GM21381 (cell line): ENCODE results near the gene SMOC2.
"Not testable (repeated sequence)": the region's sequence is repeated elsewhere in the genome, so short reads cannot be mapped to it uniquely, and the experiment has no call there.

Experiments
- ATAC-seq: cut with Tn5 transposase; IDR thresholded peaks from one replicate; pipeline ENCODE4 v1.9.1; 2021; ENCODE audit warnings: mild to moderate bottlenecking, moderate library complexity; ENCODE audit not compliant: unreplicated experiment

Gene SMOC2

GRCh38 chr6:168699631-168700295 lies 258.8 kb downstream of the SMOC2 start:
- ATAC-seq, result no peak

GRCh38 chr6:168700880-168701279 lies 259.9 kb downstream of the SMOC2 start:
- ATAC-seq, result no peak

- no peak for ATAC-seq
These were observed 263.0 kb downstream of the SMOC2 start for GRCh38 chr6:168703990-168704389.

GRCh38 chr6:168704678-168705077 lies 263.7 kb downstream of the SMOC2 start:
- no peak for ATAC-seq

DNA sequence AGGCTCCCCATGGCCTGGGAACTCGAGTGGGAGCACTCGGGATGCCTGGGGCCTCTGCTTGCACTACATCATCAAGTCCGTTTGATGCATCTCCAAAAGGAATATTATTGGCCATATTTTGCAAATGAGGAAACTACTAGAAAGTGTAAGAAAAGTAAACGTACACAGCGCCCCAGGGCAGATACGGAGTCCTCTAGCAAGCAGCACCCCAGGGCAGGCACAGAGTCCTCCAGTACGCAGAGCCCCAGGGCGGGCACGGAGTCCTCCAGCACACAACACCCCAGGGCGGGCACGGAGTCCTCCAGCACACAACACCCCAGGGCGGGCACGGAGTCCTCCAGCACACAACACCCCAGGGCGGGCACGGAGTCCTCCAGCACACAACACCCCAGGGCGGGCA lies 264.3 kb downstream of the SMOC2 start:
- ATAC-seq, result not testable (repeated sequence)

- no peak for ATAC-seq
These were observed 265.6 kb downstream of the SMOC2 start for GRCh38 chr6:168706471-168707177.

DNA sequence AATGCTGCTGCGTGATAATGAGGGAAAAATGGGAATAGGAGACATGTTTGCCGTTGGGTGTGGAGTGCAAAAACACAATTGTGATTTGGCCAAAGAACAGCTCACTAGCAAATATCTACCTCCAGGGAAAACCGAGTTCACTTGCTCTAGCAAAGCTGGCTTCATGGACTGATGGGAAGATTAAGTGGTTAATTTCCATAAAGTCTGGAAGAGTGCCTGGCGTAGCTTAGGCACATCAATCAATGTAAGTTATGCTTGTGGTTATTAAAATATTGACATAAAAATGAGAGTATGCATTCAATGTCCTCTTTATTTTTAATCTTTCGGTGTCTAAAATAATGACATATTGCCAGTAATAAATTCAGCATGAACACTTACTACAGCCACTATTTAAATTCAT lies 267.5 kb downstream of the SMOC2 start:
- no peak for ATAC-seq

- ATAC-seq, result no peak
These were observed 268.0 kb downstream of the SMOC2 start for GRCh38 chr6:168708984-168709383.

DNA sequence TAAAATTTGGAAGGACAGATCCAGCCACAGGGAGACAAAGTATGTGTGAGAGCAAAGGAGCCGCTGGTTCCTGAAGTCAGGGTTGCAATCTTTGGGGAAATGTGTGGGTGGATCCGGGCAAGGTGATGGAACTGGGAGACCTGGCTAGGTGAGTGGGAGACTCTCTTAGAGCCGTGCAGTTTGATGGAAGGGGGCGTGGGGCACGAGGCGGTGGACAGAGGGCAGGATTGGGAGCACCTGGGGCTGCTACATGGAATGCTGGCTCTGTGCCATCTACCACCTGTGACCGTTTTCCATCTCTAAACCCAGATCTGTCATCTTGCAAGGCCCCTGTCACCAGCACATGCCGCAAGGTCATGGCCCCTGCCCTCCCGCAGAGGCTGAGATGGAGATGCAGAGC lies 268.4 kb downstream of the SMOC2 start:
- ATAC-seq, result no peak

DNA sequence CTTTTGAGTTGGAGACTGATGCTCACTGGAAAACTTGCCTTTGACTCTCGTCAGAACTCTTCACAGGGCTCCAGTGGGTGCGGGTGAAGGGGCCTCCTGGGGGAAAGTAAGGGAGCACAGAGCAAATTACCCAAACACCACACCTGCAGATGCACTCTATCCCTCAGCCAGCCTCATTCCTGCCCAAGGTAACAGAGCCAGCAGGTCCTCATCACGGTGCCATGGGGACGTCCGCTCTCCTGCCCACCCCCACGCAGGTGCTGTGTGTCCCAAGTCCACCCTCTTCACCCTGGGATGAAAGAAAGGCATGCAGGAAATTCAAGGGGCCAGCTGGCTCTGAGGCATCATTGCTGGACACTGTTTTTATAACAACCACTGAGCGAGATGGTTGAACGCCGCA lies 269.0 kb downstream of the SMOC2 start:
- ATAC-seq, result no peak

GRCh38 chr6:168711049-168711640 lies 270.2 kb downstream of the SMOC2 start:
- no peak for ATAC-seq

DNA sequence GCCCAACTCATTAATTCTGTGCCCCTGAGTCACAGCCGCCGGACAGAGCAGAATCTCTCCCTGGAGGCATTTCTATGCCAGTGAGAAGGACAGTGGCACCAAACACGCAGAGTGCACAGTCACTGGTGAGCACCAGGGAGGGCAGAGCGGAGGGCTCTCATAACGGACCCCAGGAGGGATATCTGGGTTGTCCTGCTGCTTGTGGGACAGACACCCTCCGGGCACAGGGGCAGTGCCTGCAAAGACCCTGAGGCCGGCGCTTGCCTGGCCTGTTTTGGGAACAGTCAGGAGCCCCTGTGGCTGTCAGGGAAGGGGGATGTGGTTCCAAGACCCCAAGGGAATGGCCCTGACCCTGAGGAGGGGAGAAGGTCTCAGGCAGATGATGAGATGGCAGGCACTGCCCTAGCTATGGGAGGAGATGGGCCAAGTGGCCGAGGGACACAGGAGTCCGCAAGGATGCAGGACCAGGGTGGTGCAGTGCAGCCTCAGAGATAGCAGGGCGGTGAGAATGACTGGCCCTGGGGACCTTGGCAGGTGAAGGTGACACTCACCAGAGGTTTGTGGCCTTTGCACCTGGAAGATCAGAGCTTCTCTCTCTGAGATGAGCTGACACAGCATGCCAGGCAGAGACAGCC lies 270.8 kb downstream of the SMOC2 start:
- no peak for ATAC-seq

DNA sequence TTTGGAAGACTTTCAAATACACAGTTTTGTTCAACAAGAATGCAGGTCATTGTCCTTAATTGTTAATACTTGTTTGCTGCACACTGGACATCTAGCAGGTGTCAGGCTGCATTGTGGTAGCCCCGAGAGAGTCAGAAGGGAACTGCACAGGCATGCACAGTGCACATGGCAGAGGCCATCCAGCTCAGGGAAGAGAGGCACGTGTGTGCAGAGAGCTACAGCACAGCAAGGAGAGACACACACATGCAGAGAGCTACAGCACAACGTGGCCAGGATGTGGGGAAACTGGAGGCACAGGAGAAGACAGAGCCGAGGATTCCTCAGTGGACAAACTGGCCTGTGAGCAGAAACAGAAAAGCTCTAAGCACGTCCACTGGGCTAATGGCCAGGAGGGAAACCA lies 272.0 kb downstream of the SMOC2 start:
- ATAC-seq, result no peak

DNA sequence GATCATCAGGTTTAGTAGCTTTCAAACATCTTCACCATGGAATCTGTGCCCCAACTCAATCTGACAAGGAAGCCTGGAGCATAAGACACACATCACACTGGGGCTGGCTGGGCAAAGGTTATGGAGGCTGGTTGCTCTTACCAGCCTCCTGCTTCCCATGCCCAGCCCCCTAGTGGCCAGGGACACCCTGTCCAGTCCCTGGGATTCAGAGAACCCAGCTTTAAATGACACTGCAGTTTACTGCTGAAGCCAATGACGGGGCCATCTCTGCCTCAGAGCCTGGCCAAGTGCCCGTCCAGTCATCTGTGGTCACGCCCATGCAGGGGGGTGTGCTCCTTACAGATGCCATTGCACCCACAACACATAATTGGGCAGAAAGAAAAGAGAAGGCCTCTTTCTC lies 272.9 kb downstream of the SMOC2 start:
- ATAC-seq, result no peak

DNA sequence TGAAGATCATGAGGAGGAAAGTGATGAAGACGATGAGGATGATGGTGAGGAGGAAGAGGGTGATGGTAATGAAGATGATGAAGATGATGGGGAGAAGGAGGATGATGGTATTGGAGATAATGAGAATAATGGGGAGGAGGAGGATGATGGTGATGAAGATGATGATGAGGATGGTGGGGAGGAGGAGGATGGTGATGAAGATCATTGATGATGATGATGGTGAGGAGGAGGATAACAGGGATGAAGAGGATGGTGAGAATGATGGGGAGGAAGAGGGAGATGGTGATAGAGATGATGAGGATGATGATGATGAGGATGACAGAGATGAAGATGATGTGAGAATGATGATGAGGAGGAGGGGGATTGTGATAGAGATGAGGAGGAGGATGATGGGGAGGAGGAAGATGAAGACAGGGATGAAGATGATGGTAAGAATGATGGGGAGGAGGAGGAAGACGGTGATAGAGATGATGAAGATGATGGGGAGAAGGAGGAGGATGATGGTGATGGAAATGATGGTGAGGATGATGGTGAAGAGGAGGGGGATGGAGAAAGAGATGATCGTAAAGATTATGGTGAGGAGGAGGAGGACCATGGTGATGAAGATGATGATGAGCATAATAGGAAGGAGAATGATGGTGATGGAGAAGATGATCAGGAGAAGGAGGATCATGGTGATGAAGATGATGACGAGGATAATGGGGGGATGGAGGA lies 273.7 kb downstream of the SMOC2 start:
- no peak for ATAC-seq

DNA sequence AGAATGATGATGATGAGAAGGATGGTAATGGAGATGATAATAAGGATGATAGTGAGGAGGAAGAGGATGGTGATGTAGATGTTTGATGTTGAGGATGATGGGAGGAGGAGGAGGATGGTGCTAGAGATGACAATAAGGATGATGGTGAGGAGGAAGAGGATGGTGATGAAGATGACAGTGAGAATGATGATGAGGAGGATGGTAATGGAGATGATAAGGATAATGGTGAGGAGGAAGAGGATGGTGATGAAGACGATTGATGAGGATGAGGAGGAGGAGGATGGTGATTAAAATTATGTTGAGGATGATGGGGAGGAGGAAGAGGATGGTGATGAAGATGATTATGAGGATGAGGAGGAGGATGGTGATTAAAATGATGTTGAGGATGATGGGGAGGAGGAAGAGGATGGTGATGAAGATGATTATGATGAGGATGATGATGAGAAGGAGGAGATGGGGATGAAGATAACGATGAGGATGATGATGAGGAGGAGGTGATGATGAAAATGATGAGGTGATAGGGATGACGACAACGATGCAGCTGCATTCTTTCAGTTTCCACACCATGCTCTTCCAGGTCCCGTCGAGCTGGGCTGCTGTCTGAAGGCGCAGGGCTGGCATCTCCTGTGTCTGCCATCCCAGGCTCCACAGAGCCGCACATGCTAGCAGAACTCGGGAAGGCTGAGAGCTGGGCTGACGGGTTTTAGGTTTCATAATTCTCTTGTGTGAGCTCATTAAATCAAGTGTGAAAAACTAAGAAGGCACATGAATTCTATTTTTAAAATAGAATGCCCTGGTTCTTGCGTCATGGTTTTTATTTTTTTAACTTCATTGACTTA lies 274.9 kb downstream of the SMOC2 start:
- no peak for ATAC-seq

DNA sequence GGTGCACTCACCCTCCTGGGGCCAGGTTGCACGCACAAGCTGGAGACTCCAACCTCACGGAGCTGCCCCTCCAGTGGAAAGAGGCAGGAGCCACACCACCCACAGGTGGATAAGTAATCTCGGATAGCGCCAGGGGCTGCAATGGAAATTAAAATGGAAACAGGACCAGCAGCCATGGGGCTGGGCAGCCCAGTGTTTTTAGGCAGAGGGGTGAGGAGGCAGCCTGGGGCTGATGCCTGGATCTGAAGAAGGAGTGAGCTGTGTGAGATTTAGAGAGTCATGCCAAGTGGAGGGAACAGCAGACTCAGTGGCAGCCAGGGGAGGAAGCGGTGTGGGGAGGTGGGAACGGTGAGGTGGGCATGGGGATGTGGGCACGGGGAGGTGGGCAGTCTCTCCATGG lies 275.6 kb downstream of the SMOC2 start:
- no peak for ATAC-seq

DNA sequence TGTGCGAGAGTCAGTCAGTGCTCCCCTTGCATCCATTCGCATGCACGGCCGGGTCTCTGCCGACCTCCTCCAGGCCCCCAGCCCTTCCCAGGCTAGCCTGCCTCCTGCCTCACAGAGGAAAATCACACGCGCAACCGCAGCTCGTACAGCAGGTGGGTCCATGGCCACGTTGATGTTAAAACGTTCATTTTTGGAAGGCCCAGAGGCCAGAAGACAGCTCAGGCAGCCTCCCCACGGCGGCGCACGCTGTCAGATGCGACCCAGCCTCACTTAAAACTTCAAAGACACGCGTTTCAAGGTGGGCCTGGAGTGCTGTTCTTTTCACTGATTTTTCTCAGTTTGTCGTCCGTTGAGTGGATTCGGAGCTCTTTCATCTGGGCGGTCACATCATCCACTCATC lies 276.5 kb downstream of the SMOC2 start:
- ATAC-seq, result no peak
